Hepatocyte (in vitro differentiated cells): Measurements from ENCODE around the gene TSPAN9.

Experiments used
- EZH2 ChIP-seq: fragments of 200-600 bp; sonication (generic); IDR thresholded peaks from 2 replicates; pipeline ENCODE4 v1.6.1; 2016; ENCODE audit warnings: antibody characterized with exemption, mild to moderate bottlenecking, borderline replicate concordance
- EZH2phosphoT487 ChIP-seq: fragments of 200-600 bp; sonication (generic); IDR thresholded peaks from one replicate; pipeline ENCODE4 v1.6.1; 2018; ENCODE audit warnings: antibody characterized with exemption, mild to moderate bottlenecking, low read depth, moderate library complexity; ENCODE audit not compliant: unreplicated experiment, severe bottlenecking
- TF ChIP-seq, protein P1 (sequence below): fragments of 200-600 bp; sonication (generic); IDR thresholded peaks from 2 replicates; pipeline ENCODE4 v1.5.1; 2016; ENCODE audit warnings: antibody characterized with exemption, mild to moderate bottlenecking; ENCODE audit not compliant: poor library complexity

DNA sequence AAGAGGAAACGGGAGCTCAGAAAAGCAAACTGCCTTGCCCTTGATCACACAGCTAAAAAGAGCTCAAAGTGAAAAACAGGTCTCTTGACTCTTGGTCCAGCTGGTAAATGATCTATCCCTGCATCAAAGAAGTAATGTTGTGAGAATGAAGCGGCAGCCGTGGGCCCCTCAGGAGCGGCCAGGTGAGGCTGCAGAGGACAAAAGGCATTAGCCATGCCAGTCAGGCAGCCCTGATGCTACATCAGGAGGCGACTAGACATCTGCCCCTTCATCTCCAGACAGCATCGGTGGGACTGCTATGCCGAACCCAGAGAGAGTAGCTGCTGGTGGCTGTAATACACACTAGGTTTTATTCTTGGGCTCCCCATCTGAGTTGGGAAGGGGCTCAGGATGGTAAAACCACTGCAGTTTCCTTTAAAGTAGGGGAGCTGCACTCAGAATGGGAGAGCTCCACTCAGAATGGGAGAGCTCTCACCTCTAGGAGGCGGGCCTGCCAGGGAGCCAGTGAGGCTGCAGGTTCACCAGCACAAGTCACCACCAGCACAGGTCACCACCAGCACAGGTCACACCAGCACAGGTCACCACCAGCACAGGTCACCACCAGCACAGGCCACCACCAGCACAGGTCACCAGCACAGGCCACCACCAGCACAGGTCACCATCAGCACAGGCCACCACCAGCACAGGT is 120.1 kb downstream of the TSPAN9 start:
- TF ChIP-seq, protein P1, sequence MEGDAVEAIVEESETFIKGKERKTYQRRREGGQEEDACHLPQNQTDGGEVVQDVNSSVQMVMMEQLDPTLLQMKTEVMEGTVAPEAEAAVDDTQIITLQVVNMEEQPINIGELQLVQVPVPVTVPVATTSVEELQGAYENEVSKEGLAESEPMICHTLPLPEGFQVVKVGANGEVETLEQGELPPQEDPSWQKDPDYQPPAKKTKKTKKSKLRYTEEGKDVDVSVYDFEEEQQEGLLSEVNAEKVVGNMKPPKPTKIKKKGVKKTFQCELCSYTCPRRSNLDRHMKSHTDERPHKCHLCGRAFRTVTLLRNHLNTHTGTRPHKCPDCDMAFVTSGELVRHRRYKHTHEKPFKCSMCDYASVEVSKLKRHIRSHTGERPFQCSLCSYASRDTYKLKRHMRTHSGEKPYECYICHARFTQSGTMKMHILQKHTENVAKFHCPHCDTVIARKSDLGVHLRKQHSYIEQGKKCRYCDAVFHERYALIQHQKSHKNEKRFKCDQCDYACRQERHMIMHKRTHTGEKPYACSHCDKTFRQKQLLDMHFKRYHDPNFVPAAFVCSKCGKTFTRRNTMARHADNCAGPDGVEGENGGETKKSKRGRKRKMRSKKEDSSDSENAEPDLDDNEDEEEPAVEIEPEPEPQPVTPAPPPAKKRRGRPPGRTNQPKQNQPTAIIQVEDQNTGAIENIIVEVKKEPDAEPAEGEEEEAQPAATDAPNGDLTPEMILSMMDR: no peak
- no peak for TF ChIP-seq EZH2
- TF ChIP-seq EZH2phosphoT487: no peak
